ENCODE data around the gene TSPO. TPM values are rescaled to one million over a fixed set of nuclear protein-coding genes. Genes with fewer than 3 reads are reported as not detected.

Gene TSPO
- total RNA-seq, 2 experiments from 2014 or later, result 131 to 143 TPM

DNA sequence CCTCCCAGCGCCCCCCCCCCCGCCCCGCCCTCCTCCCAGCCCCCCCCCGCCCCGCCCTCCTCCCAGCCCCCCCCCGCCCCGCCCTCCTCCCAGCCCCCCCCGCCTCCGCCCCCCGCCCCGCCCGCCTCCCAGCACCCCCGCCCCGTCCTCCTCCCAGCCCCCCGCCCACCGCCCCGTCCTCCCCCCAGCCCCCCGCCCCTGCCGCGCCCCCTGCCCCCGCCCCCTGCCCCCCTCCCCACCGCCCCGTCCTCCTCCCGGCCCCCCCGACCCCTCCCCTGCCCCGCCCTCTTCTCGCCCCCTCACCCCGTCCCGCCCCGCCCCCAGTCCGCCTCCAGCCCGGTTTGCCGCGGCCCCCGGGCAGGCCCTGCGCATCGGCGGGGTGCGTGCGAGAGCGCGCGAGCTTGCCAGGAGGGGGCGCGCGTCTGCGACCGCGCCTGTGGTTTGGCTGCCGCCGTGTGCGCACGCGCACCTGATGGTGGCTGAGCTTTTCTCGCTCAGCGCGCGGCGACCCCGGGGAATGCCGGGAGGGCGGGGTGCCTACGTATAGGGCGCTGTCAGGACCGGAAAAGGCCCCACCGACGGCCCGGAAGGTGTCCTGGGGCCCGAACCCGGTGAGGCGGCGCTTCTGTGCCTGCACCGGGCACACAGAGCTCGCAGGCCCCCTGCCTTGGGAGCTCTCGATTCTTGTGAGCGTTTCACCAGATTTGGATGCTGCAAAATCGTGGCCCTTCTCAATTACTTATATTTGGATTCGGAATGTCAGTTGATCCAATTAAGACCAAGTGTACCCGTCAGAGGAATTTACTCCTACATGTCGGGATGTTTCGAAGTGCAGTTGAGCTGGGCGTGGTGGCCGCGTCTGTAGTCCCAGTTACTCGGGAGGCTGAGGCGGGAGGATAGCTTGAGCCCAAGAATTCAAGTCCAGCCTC is 36.1 kb downstream of the TSPO start:
- intact Hi-C loops (cut with micrococcal nuclease), result loop anchor here (2.0 to 10.0 kb wide), 3 partner anchors 35 to 331 kb away; partner anchors contain the start of genes ARFGAP3 and TSPO

DNA sequence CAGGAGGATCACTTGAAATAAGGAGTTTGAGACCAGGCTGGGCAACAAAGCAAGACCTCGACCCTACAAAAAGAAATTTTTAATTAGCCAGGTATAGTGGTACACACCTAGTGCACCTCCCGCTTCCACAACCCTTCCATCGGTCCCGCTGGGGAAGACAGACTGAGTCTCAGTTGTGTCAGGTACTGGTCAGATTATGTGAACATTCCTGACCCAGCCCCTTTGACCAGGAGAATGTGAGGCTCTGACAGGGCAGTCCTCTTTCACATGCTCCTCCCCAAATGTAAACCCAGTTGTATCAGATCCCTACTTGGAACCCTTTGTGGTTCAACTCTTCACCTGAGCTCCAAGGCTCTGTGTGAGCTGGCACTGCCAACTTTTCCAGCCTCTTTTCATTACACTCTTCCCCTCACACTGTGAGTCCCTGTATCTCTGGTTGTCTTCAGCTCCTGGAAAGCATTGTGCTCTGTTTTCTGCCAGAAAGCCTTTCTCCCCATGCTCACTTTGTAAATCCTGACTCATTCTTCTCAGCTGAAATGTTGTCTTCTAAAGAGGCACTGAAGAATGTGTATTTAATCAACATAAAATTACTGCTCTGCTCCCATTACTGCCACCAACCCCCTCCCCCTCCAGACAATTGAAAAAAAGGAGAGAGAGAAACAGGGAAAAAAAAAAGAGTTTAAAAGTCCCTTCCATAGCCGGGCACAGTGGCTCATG is 37.6 kb downstream of the TSPO start:
- POLR2A ChIA-PET, result interaction anchor here (0.6 kb wide), 1 partner anchor 23 kb away, joined by 4 read pairs; no protein-coding TSS in a partner anchor
- peaks cover 19% of the 10 kb centered on the region for H3K4me1 Mint-ChIP-seq (ENCODE audit: low read depth)
- CTCF ChIA-PET, result no interaction called here

More for the DNA sequence above, 36.1 kb downstream of the TSPO start:
- ChIA-PET CTCF (interaction anchor here (0.8 to 1.8 kb wide), 10 partner anchors 10 to 806 kb away, joined by 3 to 9 read pairs (median 4); partner anchors contain the start of gene ARFGAP3), POLR2A (interaction anchor here (1.2 to 1.6 kb wide), 2 partner anchors 35 to 539 kb away, joined by 3 to 8 read pairs; partner anchors contain the start of gene TSPO)
- Mint-ChIP-seq H3K4me1 (ENCODE audit: low read depth) (peaks cover 21% of the 10 kb centered on the region), H3K4me3 (peak overlapping the region; percentile 84), H3K27me3 (no peaks in the 10 kb centered on the region), H3K36me3 (peaks cover 7% of the 10 kb centered on the region), H3K9me3 (peaks cover 3% of the 10 kb centered on the region), H3K27ac (peak overlapping the region; percentile 93)
- DNase-seq, result peak; percentile 98

DNA sequence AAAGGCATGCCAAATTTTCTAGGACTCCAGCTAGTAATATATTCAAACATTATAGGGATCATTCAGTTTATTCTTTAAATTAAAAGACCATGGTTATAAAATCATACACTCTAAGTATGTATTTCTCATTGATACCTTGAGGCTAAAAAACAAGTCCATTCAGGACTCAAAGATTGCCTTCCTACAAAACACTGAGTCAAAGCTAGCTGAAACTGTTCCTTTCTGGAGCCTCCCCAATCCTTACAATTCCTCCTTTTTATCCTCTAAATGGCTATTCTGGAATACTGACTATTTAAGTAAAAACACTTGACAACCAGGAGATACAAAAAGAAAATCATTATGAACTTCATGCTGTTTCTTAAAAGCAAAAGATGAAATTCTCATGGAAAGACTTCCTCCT is 40.5 kb downstream of the TSPO start:
- no peak for DNase-seq
- Mint-ChIP-seq H3K9me3 (peaks cover 3% of the 10 kb centered on the region), H3K36me3 (no peaks in the 10 kb centered on the region), H3K27ac (no peak overlapping the region), H3K27me3 (no peaks in the 10 kb centered on the region), H3K4me1 (ENCODE audit: low read depth) (peaks cover 6% of the 10 kb centered on the region), H3K4me3 (no peak overlapping the region)
- intact Hi-C loops (cut with micrococcal nuclease), result loop anchor here (5.0 kb wide), 1 partner anchor 765 kb away; the partner anchor contains the start of gene SAMM50
- CTCF ChIA-PET, result no interaction called here
- POLR2A ChIA-PET, result no interaction called here

More for the DNA sequence above, 37.6 kb downstream of the TSPO start:
- H3K27ac Mint-ChIP-seq, result peak overlapping the region; percentile 42
- H3K9me3 Mint-ChIP-seq, result peaks cover 3% of the 10 kb centered on the region
- peak overlapping the region; percentile 44 for H3K4me3 Mint-ChIP-seq
- H3K27me3 Mint-ChIP-seq, result no peaks in the 10 kb centered on the region
- peaks cover 2% of the 10 kb centered on the region for H3K36me3 Mint-ChIP-seq
- no peak for DNase-seq
- intact Hi-C loops (cut with micrococcal nuclease), result loop anchor here (5.0 to 10.0 kb wide), 2 partner anchors 37 to 76 kb away; partner anchors contain the start of gene TSPO

DNA sequence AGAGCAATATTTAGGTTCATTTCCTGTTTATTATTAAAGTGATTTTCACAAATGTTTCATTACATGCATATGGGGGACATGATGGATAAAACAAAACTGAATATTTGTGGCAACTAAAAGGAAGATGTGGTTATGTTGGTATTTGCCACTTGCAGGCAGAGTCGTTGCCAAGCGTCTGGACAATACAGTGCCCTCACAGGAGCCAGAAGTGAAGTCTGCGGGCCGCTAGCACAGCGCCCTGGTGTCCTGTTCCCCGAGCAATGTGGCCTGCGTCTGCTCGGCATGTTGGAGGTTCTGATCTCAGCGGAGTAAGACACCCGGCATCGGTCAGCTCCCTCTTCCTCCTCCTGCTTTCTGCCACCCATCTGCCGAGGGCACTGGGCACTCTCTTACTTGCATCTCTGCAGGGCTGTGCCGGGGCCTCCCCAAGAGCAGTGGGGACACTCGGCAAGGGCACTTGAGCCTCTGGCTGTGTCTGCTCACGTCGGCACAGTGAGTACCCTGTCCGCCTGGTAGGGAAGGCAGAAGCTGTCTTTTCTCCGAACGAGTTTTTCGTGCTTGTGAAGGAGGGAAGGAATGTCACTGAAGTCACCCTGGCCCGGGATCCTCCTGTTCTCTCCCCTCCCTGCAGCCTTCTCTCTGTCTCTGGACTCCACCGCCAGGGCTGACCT is 46.0 kb downstream of the TSPO start:
- POLR2A ChIA-PET, result no interaction called here
- intact Hi-C loops (cut with micrococcal nuclease), result no loop called here
- Mint-ChIP-seq H3K36me3 (no peaks in the 10 kb centered on the region), H3K27me3 (no peaks in the 10 kb centered on the region), H3K27ac (no peak overlapping the region), H3K4me3 (no peak overlapping the region), H3K9me3 (no peaks in the 10 kb centered on the region), H3K4me1 (ENCODE audit: low read depth) (no peaks in the 10 kb centered on the region)
- DNase-seq, result no peak
- CTCF ChIA-PET, result interaction anchor here (1.2 kb wide), 1 partner anchor 10 kb away, joined by 3 read pairs; no protein-coding TSS in a partner anchor

DNA sequence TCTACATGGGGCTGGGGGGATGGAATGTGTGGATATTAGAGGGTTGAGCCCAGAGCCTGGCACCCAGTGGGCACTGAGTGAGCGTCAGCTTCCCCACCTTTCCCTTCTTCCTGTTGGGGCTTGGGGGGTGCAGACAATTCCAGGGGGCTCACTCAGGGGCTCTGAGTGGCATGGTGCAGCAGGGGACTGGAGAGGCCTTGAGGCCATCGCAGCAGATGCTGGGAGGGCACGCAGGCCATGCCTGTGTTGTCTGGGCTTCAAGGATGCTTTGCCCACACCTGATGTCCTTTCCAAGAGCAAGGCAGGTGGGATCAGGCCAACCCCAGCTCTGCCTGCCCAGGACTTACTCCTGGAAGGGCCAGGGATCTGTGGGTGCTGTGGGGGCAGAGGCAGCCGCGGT is 46.8 kb downstream of the TSPO start:
- no peaks in the 10 kb centered on the region for H3K36me3 Mint-ChIP-seq
- CTCF ChIA-PET, result interaction anchor here (1.2 kb wide), 1 partner anchor 10 kb away, joined by 3 read pairs; no protein-coding TSS in a partner anchor
- POLR2A ChIA-PET, result no interaction called here
- no peak overlapping the region for H3K27ac Mint-ChIP-seq
- H3K4me1 Mint-ChIP-seq (ENCODE audit: low read depth), result no peaks in the 10 kb centered on the region
- no peaks in the 10 kb centered on the region for H3K9me3 Mint-ChIP-seq
- no peaks in the 10 kb centered on the region for H3K27me3 Mint-ChIP-seq
- H3K4me3 Mint-ChIP-seq, result no peak overlapping the region
- DNase-seq, result no peak
- intact Hi-C loops (cut with micrococcal nuclease), result no loop called here

DNA sequence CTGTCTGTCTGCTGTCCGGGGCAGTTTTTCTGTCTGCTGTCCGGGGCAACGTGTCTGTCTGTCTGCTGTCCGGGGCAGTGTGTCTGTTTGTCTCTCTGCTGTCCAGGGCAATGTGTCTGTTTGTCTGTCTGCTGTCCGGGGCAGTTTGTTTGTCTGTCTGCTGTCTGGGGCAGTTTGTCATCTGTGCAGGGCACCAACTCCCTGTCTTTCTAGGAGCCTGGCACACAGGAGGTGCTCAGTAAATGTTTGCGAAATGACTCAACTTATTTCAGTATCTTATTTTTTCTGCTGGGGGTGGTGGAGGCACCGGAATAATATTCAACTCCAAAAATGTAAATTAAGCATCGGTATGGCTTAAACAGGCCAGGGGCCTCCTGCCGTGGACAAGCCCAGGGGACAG is 47.6 kb downstream of the TSPO start:
- H3K36me3 Mint-ChIP-seq, result no peaks in the 10 kb centered on the region
- no peaks in the 10 kb centered on the region for H3K9me3 Mint-ChIP-seq
- DNase-seq, result no peak
- intact Hi-C loops (cut with micrococcal nuclease), result no loop called here
- CTCF ChIA-PET, result no interaction called here
- POLR2A ChIA-PET, result no interaction called here
- H3K27me3 Mint-ChIP-seq, result no peaks in the 10 kb centered on the region
- H3K4me3 Mint-ChIP-seq, result no peak overlapping the region
- H3K27ac Mint-ChIP-seq, result no peak overlapping the region
- no peaks in the 10 kb centered on the region for H3K4me1 Mint-ChIP-seq (ENCODE audit: low read depth)

DNA sequence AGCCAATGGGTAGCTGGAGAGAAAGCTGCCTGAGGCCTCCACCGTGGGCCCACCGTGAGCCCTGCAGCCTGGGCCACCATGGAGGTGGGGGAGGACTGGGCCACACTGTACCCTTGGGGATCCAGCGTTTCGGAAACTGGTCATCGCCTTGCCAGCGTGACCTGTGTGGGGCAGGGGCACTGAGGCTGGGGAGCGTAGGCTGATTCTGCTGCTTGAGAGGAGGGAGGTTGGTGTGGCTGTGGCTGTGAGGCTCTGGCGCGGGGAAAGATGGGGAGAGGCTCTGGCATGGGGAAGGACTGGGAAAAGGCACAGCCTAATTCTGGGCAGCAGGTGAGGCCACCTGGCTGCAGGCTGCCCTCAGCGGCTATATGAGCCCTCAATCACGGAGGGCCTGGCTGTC is 48.2 kb downstream of the TSPO start:
- Mint-ChIP-seq H3K9me3 (no peaks in the 10 kb centered on the region), H3K27me3 (no peaks in the 10 kb centered on the region), H3K4me3 (no peak overlapping the region), H3K27ac (no peak overlapping the region), H3K4me1 (ENCODE audit: low read depth) (no peaks in the 10 kb centered on the region), H3K36me3 (no peaks in the 10 kb centered on the region)
- ChIA-PET POLR2A (no interaction called here), CTCF (no interaction called here)
- DNase-seq, result no peak
- intact Hi-C loops (cut with micrococcal nuclease), result no loop called here

DNA sequence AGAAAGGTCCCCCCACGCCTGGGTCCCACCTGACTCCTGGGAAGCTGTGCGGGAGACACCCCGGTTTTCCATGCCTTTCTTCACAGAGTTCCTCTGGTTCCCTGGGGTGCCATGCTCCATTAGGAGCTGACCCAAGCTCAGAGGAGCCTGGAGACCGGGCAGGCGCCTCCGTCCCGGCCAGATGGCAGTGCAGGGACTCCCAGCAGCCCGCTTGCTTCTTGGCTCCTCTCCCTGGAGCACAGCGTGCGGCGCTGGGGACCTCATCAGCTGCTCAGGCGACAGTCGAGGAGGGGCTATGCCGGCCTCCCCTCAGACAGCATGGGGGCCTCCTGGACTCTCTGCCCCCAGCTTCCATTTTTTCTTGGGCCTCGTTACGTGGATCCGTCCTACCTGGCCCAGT is 48.7 kb downstream of the TSPO start:
- no peaks in the 10 kb centered on the region for H3K27me3 Mint-ChIP-seq
- H3K9me3 Mint-ChIP-seq, result no peaks in the 10 kb centered on the region
- no peaks in the 10 kb centered on the region for H3K4me1 Mint-ChIP-seq (ENCODE audit: low read depth)
- POLR2A ChIA-PET, result no interaction called here
- no peak overlapping the region for H3K27ac Mint-ChIP-seq
- H3K4me3 Mint-ChIP-seq, result no peak overlapping the region
- intact Hi-C loops (cut with micrococcal nuclease), result no loop called here
- CTCF ChIA-PET, result interaction anchor here (1.0 kb wide), 1 partner anchor 147 kb away, joined by 3 read pairs; no protein-coding TSS in a partner anchor
- no peak for DNase-seq
- no peaks in the 10 kb centered on the region for H3K36me3 Mint-ChIP-seq

DNA sequence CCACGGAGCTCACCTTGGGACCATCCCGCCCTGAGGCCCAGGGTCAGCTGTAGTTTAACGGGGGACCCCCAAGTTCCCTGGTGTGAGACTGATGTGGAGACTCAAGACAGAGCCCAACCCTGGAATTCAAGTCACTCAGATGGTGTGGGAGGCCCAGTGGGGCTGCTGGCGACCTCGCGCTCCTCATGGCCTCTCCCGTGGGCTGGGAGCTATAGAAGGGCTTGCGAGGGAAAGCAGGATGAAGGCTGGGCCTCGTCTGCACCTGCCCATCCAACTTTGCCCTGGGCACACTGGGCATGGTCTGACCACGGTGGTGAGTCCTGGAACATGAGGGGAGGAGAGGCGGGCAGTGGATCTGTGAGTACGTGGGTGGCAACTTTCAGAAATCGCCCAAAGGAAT is 49.2 kb downstream of the TSPO start:
- Mint-ChIP-seq H3K4me3 (no peak overlapping the region), H3K36me3 (no peaks in the 10 kb centered on the region), H3K27ac (no peak overlapping the region), H3K4me1 (ENCODE audit: low read depth) (no peaks in the 10 kb centered on the region), H3K27me3 (no peaks in the 10 kb centered on the region), H3K9me3 (no peaks in the 10 kb centered on the region)
- POLR2A ChIA-PET, result no interaction called here
- CTCF ChIA-PET, result interaction anchor here (0.6 to 1.0 kb wide), 2 partner anchors 146 to 160 kb away, joined by 3 to 4 read pairs; no protein-coding TSS in a partner anchor
- intact Hi-C loops (cut with micrococcal nuclease), result no loop called here
- DNase-seq, result no peak

DNA sequence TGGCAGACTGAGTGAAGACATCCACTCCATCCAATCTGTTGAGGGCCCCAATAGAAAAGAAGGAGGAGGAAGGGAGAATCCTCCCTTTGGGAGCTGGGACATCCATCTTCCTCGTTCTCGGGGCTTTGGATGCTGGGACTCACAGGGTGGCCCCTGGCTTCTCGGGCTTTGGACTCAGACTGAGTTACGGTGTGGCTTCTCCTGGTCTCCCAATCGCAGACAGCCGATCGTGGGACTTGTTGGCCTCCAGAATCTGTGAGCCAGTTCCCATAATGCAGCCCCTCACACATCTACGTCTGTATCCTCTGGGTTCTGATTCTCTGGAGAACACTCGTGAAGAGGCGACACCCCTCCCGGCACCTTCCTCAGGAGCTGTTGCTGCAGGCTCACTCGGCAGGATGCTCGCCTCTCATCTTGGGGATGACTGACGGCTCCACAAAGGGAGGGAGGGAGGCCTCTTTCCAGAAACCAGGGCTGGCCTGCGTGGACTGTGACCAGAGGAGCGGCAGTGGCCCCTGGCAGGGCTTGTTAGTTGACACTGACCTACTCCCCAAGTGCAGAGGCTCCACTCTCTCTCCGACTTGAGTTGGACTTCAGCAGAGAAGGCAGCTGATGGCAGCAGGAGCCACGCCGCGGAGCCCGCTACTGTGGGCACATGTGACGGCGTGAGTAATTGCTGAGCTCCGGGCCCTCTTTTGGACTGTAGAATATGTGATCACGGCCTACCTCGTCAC is 50.3 kb downstream of the TSPO start:
- Mint-ChIP-seq H3K36me3 (no peaks in the 10 kb centered on the region), H3K4me3 (no peak overlapping the region), H3K9me3 (no peaks in the 10 kb centered on the region), H3K27ac (no peak overlapping the region), H3K4me1 (ENCODE audit: low read depth) (peaks cover 5% of the 10 kb centered on the region), H3K27me3 (no peaks in the 10 kb centered on the region)
- intact Hi-C loops (cut with micrococcal nuclease), result no loop called here
- CTCF ChIA-PET, result no interaction called here
- no peak for DNase-seq
- POLR2A ChIA-PET, result no interaction called here

DNA sequence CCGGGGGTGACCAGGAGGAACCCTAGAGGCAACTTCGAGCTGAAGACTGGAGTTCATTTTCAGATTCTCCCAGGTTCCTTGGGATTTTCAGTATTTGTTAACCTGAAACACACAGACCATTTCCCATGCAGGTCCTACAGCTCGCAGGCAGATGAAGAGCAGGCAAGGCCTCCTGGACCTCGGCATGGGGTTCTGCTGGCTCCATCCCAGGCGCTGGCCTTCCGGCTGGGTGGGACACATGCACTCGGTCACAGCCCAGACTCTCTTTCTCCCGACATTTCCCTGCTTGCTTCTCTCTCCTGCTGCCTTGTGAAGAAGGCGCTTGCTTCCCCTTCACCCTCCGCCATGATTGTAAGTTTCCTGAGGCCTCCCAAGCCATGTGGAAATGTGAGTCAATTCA is 51.0 kb downstream of the TSPO start:
- CTCF ChIA-PET, result no interaction called here
- H3K27me3 Mint-ChIP-seq, result no peaks in the 10 kb centered on the region
- peaks cover 6% of the 10 kb centered on the region for H3K4me1 Mint-ChIP-seq (ENCODE audit: low read depth)
- no peak overlapping the region for H3K4me3 Mint-ChIP-seq
- POLR2A ChIA-PET, result no interaction called here
- H3K27ac Mint-ChIP-seq, result no peak overlapping the region
- no peak for DNase-seq
- H3K36me3 Mint-ChIP-seq, result no peaks in the 10 kb centered on the region
- no peaks in the 10 kb centered on the region for H3K9me3 Mint-ChIP-seq
- intact Hi-C loops (cut with micrococcal nuclease), result no loop called here

Data from activated CD4-positive, alpha-beta memory T cell treated with anti-CD3 and anti-CD28 coated beads for 36 hours (primary cell).